Colonic mucosa (tissue), 4 donors: ENCODE results near the gene CRTC1. TPM values are rescaled to one million over a fixed set of nuclear protein-coding genes. Genes with fewer than 3 reads are reported as not detected.
"Not testable (repeated sequence)": the region's sequence is repeated elsewhere in the genome, so short reads cannot be mapped to it uniquely, and the experiment has no call there.

Experiments
- DNase-seq: peaks from one replicate; pipeline ENCODE4 v3.0.0-alpha.2; 2020
- H3K27ac ChIP-seq: fragments of 200-600 bp; one replicate; pipeline ENCODE4 v1.8.0; 2021
- H3K27me3 ChIP-seq: fragments of 200-600 bp; one replicate; pipeline ENCODE4 v1.8.0; 2021
- H3K36me3 ChIP-seq: fragments of 200-600 bp; one replicate; pipeline ENCODE4 v1.8.0; 2021
- H3K4me1 ChIP-seq: fragments of 200-600 bp; one replicate; pipeline ENCODE4 v1.8.0; 2021; ENCODE audit warnings: mild to moderate bottlenecking
- H3K4me3 ChIP-seq: fragments of 200-600 bp; one replicate; pipeline ENCODE4 v1.8.0; 2021
- H3K9ac ChIP-seq, 2 donors: one replicate each; pipeline ENCODE4 v1.7.0; 2013; ENCODE audit warnings: control low read depth in 2 of 2, low read depth in 2 of 2, low read length in 2 of 2
- H3K9me3 ChIP-seq: fragments of 200-600 bp; one replicate; pipeline ENCODE4 v1.8.0; 2021
- intact Hi-C: fragments of 100-400 bp; cut with DNase I; formaldehyde crosslinking; loops from one replicate; pipeline ENCODE4 v1.14.1; 2022
- total RNA-seq, 2 donors: library from RNA; stranded (reverse); fragmentation: NEBNext Ultra II Directional in 1 of 2; extraction: Animal tissue kit (Norgen Biotek cat#: 25700) in 1 of 2; gene quantifications; one replicate each; pipeline ENCODE4 v1.2.1, GENCODE V29; 2021
- TF ChIP-seq, protein P1 (sequence below): fragments of 200-600 bp; IDR thresholded peaks from one replicate; pipeline ENCODE4 v1.8.0; 2022; ENCODE audit warnings: antibody characterized with exemption, mild to moderate bottlenecking
- donor health status: healthy.
- donor health status: DM: no; HTN: no; CAD: no.
- donor health status: DM: no; HTN: no; CAD: no.

The CRTC1 gene
- total RNA-seq, 2 donors from 2014 or later: 7.6 to 10.3 TPM

DNA sequence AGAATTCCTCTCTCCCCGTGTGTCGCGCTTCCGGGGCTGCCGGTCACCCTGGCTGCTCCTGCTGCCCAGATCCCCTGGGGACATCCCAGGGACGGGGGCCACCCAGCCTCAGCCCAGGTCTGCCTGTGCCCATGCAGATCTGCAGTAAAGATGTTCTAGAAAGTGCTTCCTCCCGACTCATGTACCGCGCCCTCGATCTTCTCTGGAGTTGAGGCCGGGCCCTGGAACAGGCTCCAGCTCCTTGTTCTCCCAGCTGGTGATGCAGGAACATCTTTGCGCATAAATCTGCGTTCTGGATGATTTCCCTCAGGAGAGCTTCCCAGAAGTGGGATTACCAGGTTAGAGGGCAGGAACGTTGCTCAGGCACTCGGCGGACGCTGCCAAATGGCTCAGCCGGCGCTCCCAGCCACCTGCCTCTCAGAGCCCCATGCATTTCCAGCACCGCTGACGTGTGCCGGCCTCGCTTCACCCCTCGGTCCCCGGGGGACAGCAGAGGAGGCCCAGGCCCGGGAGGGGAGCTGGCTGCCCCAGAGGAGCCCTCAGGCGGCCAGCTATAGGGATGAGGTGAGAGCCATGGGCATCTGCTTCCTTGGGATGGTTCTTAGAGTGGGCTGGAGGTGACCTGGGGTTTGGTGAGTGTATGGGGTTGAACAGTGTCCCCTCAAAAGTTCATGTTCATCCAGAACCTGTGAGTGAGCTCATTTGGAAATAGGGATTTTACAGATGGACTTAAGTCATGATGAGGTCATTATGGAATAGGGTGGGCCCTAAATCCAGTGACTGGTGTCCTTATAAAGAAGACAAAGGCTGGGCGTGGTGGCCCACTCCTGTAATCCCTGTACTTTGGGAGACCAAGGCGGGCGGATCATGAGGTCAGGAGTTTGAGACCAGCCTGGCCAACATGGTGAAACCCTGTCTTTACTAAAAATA, 42.6 kb downstream of the CRTC1 start:
- no peak overlapping the region for H3K9ac ChIP-seq
- H3K27me3 ChIP-seq: no peaks in the 10 kb centered on the region
- no peaks in the 10 kb centered on the region for H3K4me1 ChIP-seq
- H3K9me3 ChIP-seq: no peaks in the 10 kb centered on the region
- no peak for DNase-seq
- TF ChIP-seq, protein P1, sequence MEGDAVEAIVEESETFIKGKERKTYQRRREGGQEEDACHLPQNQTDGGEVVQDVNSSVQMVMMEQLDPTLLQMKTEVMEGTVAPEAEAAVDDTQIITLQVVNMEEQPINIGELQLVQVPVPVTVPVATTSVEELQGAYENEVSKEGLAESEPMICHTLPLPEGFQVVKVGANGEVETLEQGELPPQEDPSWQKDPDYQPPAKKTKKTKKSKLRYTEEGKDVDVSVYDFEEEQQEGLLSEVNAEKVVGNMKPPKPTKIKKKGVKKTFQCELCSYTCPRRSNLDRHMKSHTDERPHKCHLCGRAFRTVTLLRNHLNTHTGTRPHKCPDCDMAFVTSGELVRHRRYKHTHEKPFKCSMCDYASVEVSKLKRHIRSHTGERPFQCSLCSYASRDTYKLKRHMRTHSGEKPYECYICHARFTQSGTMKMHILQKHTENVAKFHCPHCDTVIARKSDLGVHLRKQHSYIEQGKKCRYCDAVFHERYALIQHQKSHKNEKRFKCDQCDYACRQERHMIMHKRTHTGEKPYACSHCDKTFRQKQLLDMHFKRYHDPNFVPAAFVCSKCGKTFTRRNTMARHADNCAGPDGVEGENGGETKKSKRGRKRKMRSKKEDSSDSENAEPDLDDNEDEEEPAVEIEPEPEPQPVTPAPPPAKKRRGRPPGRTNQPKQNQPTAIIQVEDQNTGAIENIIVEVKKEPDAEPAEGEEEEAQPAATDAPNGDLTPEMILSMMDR: no peak
- no peaks in the 10 kb centered on the region for H3K36me3 ChIP-seq
- H3K27ac ChIP-seq: no peak overlapping the region
- intact Hi-C loops: no loop called here
- no peak overlapping the region for H3K4me3 ChIP-seq

DNA sequence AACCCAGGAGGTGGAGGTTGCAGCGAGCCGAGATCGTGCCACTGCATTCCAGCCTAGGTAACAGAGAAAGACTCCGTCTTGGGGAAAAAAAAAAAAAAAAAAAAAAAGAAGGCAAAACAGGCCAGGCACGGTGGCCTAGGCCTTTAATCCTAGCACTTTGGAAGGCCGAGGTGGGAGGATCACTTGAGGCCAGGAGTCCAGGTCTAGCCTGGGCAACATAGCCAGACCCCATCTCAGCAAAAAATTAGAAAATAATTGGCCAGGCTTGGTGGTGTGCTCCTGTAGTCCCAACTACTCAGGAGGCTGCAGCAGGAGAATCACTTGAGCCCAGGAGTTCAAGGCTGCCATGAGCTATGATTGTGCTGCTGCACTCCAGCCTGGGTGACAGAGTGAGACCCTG, 43.4 kb downstream of the CRTC1 start:
- intact Hi-C loops: no loop called here
- DNase-seq: no peak
- Histone ChIP-seq H3K9me3 (no peaks in the 10 kb centered on the region), H3K27me3 (no peaks in the 10 kb centered on the region), H3K4me1 (no peaks in the 10 kb centered on the region), H3K27ac (no peak overlapping the region), H3K36me3 (no peaks in the 10 kb centered on the region), H3K9ac (no peak overlapping the region), H3K4me3 (no peak overlapping the region)
- TF ChIP-seq, protein P1: no peak

GRCh38 chr19:18727602-18728001, 44.1 kb downstream of the CRTC1 start:
- H3K27ac ChIP-seq, intact Hi-C loops, DNase-seq, H3K4me3 ChIP-seq, H3K36me3 ChIP-seq, H3K4me1 ChIP-seq, H3K9ac ChIP-seq, H3K27me3 ChIP-seq, H3K9me3 ChIP-seq: not testable (repeated sequence)

GRCh38 chr19:18729933-18730530, 46.6 kb downstream of the CRTC1 start:
- Histone ChIP-seq H3K9ac (no peak overlapping the region), H3K4me3 (no peak overlapping the region)
- DNase-seq: no peak

GRCh38 chr19:18730885-18731513, 47.5 kb downstream of the CRTC1 start:
- intact Hi-C loops: no loop called here
- no peak for DNase-seq
- Histone ChIP-seq H3K27ac (no peak overlapping the region), H3K27me3 (no peaks in the 10 kb centered on the region), H3K4me3 (no peak overlapping the region), H3K4me1 (no peaks in the 10 kb centered on the region), H3K36me3 (no peaks in the 10 kb centered on the region), H3K9ac (no peak overlapping the region), H3K9me3 (no peaks in the 10 kb centered on the region)
- TF ChIP-seq, protein P1: no peak

More at GRCh38 chr19:18729933-18730530, 46.6 kb downstream of the CRTC1 start:
- no peaks in the 10 kb centered on the region for H3K4me1 ChIP-seq
- intact Hi-C loops: no loop called here
- H3K27ac ChIP-seq: no peak overlapping the region
- no peaks in the 10 kb centered on the region for H3K9me3 ChIP-seq
- TF ChIP-seq, protein P1: no peak
- H3K27me3 ChIP-seq: no peaks in the 10 kb centered on the region
- no peaks in the 10 kb centered on the region for H3K36me3 ChIP-seq
